AG04450 (cell line): ENCODE measurements around the gene GRK5. TPM values are rescaled to one million over a fixed set of nuclear protein-coding genes. Genes with fewer than 3 reads are reported as not detected.

Experiments used
- CTCF ChIA-PET: fragments of 300-600, 350-600 bp; formaldehyde crosslinking; extraction: SDS; loops from one replicate; lab custom pipeline; 2022; ENCODE audit warnings: antibody characterized with exemption, inconsistent platforms; lab: Charles Lee
- POLR2A ChIA-PET: fragments of 350-600 bp; formaldehyde crosslinking; extraction: SDS; loops from one replicate; lab custom pipeline; 2021; ENCODE audit warnings: antibody characterized with exemption, inconsistent platforms; lab: Yijun Ruan, JAX
- DNase-seq: peaks from one replicate; pipeline ENCODE4 v3.0.0-alpha.2; 2011; ENCODE audit warnings: low read depth, low spot score
- H3K27ac ChIP-seq: one replicate; pipeline ENCODE4 v1.5.1; 2012; ENCODE audit warnings: low read depth, low read length, control low read depth
- H3K27me3 ChIP-seq: one replicate; pipeline ENCODE4 v1.6.0; 2012; ENCODE audit warnings: low read length; ENCODE audit not compliant: control insufficient read depth, insufficient read depth
- H3K4me3 ChIP-seq: 2 replicates; pipeline ENCODE4 v1.5.1; 2011; ENCODE audit warnings: mild to moderate bottlenecking, low read depth, low read length, control low read depth
- H3K9me3 ChIP-seq: 2 replicates; pipeline ENCODE4 v1.5.1; 2012; ENCODE audit warnings: low read length; ENCODE audit not compliant: control insufficient read depth, insufficient read depth
- CTCF ChIP-seq: IDR thresholded peaks from 2 replicates; pipeline ENCODE4 v1.5.1; 2011; ENCODE audit warnings: low read depth, low read length, control low read depth, inconsistent platforms
- polyA plus RNA-seq: library from polyadenylated mRNA; depleted of rRNA; stranded (reverse); fragments of >200 nt; gene quantifications from 2 replicates; pipeline ENCODE4 v1.2.3, GENCODE V29; 2011

Gene GRK5
- polyA plus RNA-seq, 1 experiment, result 27.6 TPM

- Histone ChIP-seq H3K4me3 (no peak overlapping the region), H3K9me3 (no peaks in the 10 kb centered on the region; the same call in 1 of the 2 replicates), H3K27ac (no peak overlapping the region), H3K27me3 (no peaks in the 10 kb centered on the region)
- ChIA-PET POLR2A (interaction anchor here (0.6 to 2.2 kb wide), 2 partner anchors 14 to 215 kb away, joined by 4 to 5 read pairs; no protein-coding TSS in a partner anchor), CTCF (interaction anchor here (0.5 to 1.6 kb wide), 4 partner anchors 10 to 222 kb away, joined by 3 to 10 read pairs (median 5); no protein-coding TSS in a partner anchor)
- TF ChIP-seq CTCF, result no peak
- no peak for DNase-seq
Observed at GRCh38 chr10:119421891-119422681, 214.7 kb downstream of the GRK5 start.

DNA sequence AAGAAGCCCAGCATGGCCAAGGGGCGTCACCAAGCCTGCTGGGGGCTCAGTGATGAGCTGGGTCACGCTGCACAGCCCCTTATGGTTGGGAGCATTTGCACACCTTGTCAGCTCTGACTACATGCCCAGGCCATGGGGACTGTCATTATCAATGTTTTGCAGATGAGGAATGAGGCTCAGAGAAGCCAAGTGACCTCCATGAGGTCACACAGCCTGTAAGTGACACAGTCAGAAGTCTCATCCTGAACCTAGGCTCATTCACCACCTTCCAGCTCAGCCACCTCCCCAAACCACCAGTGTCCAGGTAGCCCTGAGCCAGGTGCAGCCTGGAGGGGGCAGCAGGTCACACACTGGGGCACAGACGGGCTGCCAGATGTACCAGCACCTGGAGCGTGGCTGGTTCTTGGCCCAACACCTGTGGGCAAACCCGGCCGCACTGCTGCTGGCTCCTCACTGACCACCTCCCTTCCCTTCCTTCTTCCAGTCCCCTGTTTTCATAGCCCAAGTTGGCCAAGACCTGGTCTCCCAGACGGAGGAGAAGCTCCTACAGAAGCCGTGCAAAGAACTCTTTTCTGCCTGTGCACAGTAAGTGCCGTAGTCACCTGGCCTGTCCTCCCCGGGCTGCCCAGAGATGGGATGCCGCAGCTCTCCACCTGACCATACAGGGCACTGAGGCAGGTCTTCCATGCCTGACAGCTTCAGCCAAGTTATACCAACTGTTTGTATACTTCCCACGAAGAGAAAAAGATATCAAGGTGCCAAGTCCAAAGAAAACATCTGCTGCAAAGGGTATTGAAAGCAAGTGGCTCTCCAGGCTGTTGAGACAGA is 215.5 kb downstream of the GRK5 start:
- H3K27me3 ChIP-seq, result no peaks in the 10 kb centered on the region
- no peak overlapping the region for H3K4me3 ChIP-seq
- no peak for TF ChIP-seq CTCF
- H3K9me3 ChIP-seq, result no peaks in the 10 kb centered on the region; the same call in 1 of the 2 replicates
- no peak overlapping the region for H3K27ac ChIP-seq
- DNase-seq, result no peak
- CTCF ChIA-PET, result interaction anchor here (0.5 to 2.9 kb wide), 4 partner anchors 9 to 308 kb away, joined by 3 to 14 read pairs (median 5); no protein-coding TSS in a partner anchor
- POLR2A ChIA-PET, result interaction anchor here (2.2 kb wide), 1 partner anchor 216 kb away, joined by 4 read pairs; no protein-coding TSS in a partner anchor

- TF ChIP-seq CTCF, result no peak
- ChIA-PET CTCF (interaction anchor here (0.8 to 2.9 kb wide), 3 partner anchors 22 to 224 kb away, joined by 3 to 14 read pairs (median 3); no protein-coding TSS in a partner anchor), POLR2A (interaction anchor here (2.2 kb wide), 1 partner anchor 217 kb away, joined by 4 read pairs; no protein-coding TSS in a partner anchor)
- Histone ChIP-seq H3K4me3 (no peak overlapping the region), H3K27ac (no peak overlapping the region), H3K27me3 (no peaks in the 10 kb centered on the region), H3K9me3 (no peaks in the 10 kb centered on the region; the same call in 1 of the 2 replicates)
- DNase-seq, result no peak
Observed at GRCh38 chr10:119423510-119424257, 216.3 kb downstream of the GRK5 start.

- Histone ChIP-seq H3K27ac (no peak overlapping the region), H3K4me3 (no peak overlapping the region), H3K27me3 (no peaks in the 10 kb centered on the region), H3K9me3 (no peaks in the 10 kb centered on the region; the same call in 1 of the 2 replicates)
- POLR2A ChIA-PET, result no interaction called here
- CTCF ChIA-PET, result interaction anchor here (0.6 to 2.9 kb wide), 5 partner anchors 8 to 225 kb away, joined by 3 to 14 read pairs (median 3); no protein-coding TSS in a partner anchor
- TF ChIP-seq CTCF, result no peak
- no peak for DNase-seq
Observed at GRCh38 chr10:119424258-119424975, 217.0 kb downstream of the GRK5 start.
